Embryonic facial prominence (tissue), 1 donor: ENCODE results near the gene LRRC4C.
A peak's percentile ranks its signal among the peaks of the same experiment; 100 is the strongest.

Experiments used
- DNase-seq: peaks from one replicate; pipeline ENCODE4 v3.0.0-alpha.2; 2016; ENCODE audit errors: extremely low spot score

The LRRC4C gene

DNA sequence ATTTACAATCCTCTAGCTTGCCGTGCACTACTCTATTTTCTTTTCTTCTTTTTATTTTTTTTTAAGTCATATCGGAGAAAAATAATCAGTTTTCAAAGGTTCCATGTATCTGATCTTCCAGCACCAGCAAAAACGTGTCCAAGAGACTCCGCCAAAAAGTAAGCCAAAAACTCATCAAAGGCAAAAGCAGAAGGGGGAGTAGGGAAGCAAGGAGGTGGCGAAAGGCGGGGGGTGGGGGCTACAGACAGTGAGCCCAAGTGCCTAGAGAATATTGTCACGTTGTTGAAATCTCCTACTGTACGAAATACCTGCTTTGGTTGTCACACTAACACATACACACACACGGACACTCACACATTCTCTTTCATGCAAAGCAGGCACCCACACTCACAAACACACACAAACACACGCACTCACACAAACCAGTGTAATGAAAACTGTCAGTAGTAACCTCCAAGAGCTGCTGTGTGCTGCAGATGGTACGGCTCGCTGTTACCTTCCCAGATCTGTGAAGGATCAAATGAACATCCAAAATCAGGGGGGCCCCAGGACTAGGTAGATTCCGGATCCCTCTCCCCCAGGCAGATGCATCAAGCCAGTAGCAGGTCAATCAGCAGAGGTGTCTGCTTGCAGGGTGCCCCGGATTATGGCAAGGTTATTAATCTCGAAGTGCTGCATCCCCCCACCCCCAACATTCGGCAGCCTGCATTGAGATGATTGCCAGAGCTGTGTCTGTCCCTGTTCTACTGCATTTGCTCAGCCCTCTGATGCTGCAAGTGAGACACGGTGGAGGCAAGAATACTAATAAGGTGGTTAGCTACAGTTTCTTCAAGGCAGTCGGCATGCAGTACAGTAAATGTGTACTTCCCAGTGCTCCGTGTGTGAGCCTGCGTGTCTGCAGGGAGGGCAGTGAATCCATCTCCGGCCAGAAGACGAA, at the start of gene LRRC4C:
Gene LRRC4C, minus strand, starts transcription at position 188 of the 937 bp plus-strand sequence.
- no peak for DNase-seq

DNA sequence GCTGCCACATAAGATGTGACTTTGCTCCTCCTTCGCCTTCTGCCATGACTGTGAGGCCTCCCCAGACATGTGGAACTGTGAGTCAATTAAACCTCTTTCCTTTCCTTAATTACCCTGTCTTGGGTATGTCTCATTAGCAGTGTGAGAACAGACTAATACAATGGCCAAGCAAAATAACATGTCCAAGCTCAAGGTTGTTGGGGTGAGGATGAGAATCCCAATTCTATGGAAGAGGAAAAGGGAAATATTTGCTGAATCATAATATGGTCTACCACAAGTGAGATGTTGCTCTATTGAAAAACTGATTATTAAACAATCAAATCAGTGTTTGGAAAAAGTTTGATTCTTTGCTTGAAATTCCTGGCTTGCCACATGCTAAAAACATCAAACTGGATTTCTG, 48.7 kb upstream of the LRRC4C start:
- no peak for DNase-seq

DNA sequence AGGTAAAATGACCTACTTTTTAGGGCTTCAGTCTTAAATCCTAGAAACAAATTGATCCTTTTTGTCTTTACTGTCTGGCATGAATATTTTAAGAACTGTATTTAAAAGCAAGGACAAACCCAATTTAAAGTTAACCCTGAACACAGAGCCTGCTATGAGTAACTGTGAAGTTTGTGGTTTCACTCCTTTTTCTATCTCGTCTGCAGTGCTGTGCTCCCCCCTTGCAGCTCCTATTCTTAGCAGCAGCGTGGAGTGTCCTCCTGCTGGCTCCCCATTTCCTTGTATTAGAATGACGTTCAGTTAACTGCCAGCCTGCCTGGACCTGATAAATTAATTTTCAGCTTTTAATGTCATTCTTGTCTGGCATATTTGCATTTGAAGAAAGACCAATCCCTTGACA, 40.0 kb upstream of the LRRC4C start:
- no peak for DNase-seq

DNA sequence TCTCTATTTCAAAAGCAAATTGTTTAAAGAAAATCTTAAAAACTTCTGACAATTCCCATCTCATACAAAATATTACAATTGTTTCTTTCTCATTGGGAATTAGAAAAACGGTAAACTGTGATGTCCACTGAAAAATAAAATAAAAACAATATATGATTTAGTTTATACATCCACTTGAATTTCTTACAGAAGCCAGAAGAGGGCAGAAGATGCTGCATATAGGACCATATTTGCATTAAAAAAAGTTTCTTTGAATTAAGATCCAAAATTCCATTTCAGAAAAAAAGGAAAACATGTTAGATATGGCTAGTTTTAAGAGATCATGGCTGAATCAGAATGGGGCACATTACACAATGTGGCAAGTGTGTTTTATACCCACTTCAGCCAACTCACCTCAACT, 39.3 kb upstream of the LRRC4C start:
- peak; percentile 29 for DNase-seq

DNA sequence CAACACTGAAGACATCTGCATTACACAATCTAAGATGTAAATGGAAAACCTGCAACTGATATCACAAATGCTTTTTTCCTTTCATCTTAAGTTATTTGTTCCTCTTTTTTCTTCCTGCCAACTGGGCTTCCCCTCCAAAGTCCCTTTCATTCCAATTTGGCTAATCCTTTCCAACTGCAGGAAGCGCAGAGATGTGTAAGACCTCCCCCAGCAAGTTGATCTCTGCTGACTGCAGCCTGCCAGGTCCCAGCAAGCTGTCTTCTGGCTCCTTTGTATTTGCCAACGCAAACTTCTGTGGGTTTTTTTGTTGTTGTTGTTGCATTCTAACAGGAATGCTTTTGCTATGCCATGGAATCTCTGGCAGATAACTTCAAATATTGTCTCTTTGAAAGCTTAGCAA, 38.5 kb upstream of the LRRC4C start:
- DNase-seq, result no peak

DNA sequence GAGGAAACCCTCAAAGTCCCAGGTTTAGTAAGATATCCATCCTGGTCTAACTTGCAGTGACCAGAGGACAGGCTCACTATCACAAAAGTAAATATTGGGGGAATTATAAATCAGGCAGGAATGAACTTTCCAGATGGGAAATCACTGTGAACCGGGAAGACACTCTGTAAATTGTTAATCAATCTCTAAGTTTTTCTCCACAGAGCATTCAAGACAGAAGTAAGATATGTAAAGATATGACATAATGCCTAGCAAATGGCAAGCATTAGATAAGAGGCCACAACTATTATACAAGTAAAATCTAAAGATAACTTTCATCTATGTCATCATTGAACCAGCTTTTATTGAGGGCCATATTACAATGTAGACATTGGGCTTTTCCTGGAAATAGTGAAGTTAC, 35.3 kb upstream of the LRRC4C start:
- DNase-seq, result no peak

DNA sequence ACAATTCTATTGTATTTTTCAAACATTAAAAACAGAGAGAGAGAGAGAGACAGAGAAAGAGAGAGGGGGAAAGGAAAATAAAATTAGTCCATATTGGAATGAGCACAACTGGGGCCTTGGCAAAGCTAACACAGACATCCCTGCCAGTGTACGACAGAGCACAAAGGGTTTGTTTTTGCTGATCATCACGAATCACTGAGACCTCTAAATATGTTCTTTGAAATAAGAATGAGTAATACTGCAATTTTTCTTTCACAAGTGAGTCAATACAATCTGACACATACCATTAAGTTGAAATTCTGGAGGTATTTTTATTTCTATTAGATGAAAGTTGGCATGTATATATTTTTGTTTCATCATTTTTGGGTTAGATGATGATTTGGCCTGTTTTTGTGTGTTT, 27.0 kb upstream of the LRRC4C start:
- DNase-seq, result no peak

DNA sequence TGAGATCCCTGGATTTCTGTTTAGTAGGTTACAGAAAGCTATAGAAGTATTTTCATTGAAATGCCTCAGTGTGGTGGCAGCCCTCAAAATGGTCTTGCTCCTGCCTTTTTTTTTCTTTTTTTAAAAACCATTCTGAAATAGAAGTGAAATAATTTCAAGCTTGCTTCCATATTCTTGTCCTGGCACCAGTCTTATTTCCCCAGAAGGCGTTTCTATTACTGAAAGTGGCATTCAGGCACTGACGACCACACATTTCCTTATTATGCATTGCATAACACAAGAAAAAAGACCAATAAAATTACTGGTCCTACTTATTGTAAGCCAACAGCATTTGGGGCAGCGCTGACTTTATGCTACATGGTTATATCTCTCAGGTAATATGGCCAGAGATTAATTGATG, 24.5 kb upstream of the LRRC4C start:
- DNase-seq, result no peak

DNA sequence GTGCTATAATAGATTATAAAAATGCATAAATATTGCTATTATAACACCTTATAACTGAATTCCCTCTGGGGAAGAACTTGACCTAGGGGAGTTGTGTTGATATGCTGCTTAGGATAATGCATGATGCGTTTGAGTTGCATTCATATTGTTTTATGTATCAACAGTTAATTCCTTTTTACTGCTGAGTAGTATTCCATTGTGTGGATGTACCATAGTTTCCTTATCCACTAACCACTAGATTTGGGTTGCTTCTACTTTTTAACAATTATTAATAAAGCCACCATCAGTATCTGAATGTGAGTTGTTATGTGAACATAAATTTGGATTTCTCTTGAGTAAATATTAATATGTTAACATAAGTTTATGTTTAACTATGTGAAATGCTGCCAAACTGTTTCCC, 19.7 kb upstream of the LRRC4C start:
- no peak for DNase-seq

DNA sequence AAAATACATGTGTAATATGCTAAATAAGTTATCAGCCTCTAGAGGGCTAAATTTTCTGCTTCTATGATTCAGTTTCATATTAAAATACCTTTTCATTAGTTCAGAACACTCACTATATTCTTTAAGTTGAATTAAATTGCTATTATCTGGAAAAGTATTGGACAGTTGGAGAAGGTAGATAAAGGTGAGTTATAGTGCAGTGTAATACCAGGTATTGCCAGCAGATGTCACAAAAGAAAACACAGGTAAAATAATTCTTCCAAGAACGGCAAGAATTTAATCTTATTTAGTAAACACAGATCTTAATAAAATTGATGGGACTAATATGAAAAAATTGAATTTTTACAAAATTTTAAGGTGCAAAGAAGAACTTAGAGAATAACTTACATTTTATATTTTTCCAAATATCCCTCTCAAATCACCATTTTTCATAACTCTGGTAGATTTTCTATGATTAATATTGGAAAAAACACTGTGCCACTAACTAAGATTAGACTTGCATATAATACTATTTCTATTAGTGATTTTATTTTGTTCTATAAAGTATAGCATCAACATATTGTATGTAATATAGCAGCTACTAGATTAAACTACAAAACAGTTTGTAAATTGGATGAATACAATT, 1.7 kb upstream of the LRRC4C start:
- DNase-seq, result no peak

DNA sequence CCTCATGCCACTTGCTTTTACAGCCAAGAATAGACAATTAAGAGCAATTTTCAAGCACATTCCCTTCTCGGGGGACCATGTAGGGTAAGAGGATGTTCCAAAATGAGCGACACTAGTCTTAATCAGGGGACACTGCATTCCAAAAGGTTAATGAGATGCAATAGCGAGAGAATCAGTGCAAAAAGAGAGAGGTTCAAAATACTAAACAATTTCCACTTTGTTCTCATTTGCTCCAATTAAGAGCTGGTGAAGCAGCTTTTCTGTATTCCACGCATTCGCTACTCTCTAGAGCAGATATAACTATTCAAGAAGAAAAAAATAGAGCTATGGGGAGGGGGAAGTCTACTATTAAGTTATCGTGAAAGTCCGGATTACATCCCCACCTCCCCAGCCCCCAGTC, 811 bp downstream of the LRRC4C start:
- no peak for DNase-seq

DNA sequence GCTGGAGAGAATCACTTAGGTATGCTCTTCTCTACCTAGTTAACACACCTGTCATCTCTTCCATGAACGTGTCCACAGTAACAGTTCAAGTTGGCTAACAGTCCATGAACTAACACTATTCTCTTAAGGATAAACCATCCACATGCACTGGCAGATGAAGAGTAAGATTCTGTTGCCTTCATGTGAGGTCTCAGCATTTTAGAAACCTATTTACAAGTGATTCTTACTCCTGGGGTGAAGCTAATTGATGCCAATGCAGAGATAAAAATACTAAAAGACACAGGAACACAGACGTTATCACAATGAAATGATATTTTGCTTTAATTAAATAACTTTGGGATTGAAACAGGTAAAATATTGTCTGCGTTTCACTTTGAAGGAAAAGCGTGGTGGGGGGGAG, 1.3 kb downstream of the LRRC4C start:
- no peak for DNase-seq

DNA sequence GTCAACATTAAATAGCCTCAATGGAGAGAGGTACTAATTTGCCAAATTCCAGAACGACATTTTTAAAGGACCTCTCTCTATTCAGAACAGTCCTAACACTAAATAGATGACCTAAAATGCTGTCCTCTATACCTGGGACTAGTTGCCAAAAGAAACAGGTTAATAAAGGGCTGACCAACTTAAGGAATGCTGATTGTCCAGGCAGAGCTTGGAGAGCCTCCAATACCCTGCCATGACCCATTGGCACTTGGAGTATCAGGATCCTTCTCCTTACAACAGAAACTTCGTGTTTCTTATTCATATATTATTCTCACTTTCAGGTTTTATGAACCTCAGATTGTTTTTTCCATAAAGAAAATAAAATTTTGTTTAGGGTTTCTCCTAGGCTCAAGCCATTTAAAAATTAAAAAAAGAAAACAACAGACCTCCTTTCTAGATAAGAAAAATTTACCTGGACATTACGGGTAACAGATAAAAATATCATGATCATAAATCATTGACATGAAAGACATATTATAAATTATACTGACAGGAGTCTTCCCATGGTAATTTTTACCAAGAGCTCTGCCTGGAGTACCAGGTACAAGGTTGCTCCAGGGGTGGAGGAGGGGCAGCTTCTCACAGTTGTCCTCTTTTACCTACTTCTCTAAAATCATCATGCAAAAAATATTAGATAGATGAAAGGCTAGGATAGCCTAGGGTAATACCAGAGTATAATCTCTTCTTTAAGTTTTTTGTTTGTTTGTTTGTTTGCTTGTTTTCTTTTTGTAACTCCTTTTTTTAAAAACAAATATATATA, 2.0 kb downstream of the LRRC4C start:
- no peak for DNase-seq

DNA sequence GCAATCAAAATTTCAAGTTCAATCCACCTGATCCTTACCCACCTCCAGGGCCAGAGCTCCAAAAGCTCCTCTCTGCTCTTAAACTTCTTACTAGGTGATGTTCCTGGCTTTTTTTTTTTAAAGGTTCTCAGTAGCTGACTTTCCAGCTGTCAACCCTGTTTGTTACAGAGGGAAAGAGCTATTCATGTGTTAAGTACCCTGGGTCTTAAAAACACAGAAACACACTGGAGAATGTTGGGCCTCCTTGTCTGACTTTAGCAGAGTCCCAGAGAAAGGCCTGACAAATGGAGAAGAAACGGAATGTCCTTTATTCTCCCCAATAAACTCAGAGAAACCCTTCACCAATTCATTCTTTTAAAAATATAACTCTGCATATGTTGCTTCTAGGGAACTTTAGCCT, 3.2 kb downstream of the LRRC4C start:
- no peak for DNase-seq

DNA sequence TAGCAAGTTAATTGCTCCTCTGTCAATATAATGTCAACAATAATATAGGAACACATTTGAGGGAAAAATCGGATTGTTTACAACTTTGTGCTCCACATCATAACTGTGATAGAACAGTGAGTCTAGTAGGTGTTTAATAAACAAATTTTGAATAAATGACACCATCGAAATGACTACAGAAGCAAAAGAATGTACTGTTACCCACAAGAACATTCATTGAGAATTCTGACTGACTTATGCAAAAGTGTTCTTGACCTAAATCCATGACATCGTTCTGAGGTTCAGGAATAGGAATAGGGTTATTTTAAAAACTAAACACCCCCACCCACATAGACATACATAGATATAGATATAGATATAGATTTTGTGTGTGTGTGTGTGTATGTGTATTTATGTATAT, 8.4 kb downstream of the LRRC4C start:
- DNase-seq, result no peak

DNA sequence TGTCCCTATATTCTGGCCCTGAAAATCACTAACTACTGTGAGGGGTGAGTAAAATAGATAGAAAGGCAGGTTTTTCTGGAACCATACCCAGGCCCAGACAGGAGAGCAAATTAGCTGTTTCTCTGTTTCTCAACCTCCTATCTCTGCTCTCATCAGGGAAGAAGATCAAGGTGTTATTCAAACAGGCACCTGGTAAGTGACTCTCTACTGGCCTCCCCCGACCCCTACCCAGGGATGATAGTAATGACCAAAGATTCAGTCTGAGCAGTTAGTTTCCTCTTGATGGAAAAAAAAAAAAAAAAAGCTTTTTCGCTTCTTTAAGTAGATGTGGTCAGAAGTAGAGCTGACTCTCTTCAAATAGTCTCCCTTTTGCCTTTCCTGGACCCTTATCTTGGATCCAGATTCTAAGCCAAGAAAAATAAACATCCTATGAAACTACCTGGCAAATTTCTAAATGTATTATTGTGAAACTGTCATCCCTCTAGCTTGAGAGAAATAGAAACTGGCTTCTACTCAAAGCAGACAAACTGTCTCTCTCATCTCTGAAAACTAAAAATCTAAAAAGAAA, 9.9 kb downstream of the LRRC4C start:
- no peak for DNase-seq

DNA sequence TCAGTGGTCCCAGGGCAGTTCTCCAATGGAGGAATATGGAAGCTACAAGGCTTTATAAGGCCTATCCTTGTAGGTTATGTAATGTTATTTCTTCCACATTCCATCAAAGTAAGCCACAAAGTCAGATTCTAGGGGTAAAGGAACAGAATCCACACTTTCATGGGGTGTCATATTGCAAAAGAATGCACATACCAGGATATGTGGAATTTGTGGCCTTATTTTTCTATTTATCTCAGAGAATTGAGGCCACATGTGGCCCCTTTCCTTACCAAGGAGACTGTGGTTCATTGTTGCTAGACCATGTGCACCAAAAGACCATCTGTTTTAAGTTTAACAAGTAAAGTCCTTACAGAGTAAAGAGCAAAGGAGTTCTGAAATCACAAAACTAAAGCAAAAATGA, 12.9 kb downstream of the LRRC4C start:
- DNase-seq, result no peak

DNA sequence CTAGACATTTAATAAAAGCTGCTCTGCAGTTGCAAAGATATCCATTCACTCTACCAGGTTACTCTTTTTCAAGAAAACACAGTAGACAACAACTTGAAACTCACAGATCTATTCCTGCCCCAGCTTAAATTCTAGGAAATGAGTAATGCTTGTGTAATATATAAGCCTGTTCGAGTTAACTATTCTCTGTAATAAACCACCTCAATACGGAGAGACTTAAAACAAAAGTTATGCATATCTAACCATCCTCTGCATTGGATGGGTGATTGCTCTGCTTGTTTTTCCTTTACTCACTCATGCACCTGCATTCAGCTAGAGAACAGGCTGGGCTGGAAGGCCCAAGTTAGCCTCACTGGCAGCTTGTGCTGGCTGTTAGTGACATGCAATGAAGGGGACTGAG, 13.3 kb downstream of the LRRC4C start:
- no peak for DNase-seq

DNA sequence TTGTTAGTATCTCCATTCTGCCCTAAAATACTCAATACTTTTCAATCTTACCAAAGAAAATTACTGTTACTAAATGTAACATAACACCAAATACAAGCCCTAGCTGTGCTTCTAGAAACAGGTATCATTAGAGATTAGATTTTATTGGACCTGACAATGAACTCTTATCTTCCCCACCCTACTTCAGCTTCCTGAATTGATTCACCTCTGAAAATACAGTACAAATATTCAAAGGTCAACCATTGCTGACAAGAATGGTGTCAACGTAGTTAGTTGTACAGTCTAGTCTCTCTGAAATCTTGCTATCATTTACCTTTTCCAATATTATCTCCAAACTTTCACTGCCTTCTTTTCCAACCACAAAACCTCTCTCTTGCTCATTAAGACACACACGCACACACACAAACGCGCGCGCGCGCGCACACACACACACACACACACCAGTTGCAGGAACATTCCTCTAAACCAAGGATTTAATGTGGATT, 22.4 kb downstream of the LRRC4C start:
- no peak for DNase-seq

DNA sequence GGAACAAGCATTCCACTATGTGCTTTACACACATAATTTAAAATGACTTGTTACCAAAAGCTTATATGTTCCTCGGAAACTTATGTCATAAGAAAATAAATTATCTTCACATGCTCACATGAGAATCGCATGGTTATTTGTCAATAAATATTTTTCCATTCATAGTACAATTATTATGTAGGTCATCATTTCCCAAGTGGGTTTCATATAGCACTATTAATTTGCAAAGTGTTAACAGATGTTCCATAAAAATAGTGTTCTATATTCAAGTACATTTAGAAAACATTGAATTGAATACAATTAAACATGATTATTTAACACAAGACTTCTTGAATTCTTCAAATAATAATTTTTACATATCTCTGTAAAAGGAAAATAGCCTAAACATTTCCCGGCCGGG, 23.9 kb downstream of the LRRC4C start:
- DNase-seq, result no peak

DNA sequence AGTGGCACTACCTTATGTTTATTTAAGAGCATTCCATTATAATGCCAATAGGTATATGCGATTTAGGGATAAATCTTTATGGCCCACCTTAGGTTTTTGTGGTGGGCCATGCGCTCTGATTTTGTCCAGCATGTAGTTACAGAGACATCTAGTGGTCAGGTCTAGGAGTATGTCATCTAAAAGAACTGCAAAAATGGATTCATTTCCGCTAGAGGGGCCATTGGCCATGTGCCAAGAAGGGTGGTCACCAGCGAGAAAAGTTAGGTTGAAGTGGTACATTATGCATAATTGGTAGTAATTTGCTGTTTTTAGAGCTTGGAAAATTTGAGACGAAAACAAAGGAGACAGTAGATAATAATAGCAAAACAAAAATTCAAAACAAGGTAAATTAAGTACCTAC, 27.7 kb downstream of the LRRC4C start:
- DNase-seq, result no peak

DNA sequence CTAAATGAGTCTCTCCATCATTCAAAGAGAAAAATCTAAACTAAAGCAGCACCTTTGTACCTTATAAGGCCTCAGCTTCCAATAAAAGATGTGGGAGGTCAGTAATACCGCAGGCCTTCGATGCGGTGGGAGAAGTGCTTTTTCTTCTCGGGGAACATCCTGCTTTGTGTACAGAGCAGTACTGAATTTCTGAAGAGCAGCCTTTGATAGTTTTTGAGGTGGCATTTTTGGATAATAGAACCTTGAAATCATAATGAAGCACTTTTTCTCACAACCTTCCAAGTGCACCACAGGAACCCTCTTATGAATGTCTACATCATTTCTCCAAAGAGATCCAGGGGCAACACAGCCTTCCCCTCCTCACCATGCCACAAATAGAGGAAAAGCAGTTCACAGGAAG, 39.6 kb downstream of the LRRC4C start:
- no peak for DNase-seq
